Tibial nerve (tissue), 4 donors: ENCODE measurements around the gene BTN1A1.
A peak's percentile ranks its signal among the peaks of the same experiment; 100 is the strongest.

Source experiments
- EP300 ChIP-seq, 2 donors: sonication (generic); formaldehyde crosslinking; IDR thresholded peaks; one replicate each; pipeline ENCODE4 v1.6.1; 2017; ENCODE audit warnings: antibody characterized with exemption in 2 of 2, mild to moderate bottlenecking in 1 of 2
- POLR2A ChIP-seq, 2 donors: fragments of 450-650 bp; IDR thresholded peaks; one replicate each; pipeline ENCODE4 v1.6.1; 2017; ENCODE audit warnings: antibody characterized with exemption in 2 of 2, mild to moderate bottlenecking in 2 of 2, moderate library complexity in 2 of 2
- TF ChIP-seq, protein P1 (sequence below), 5 experiments: fragments of 200-600 bp in 3 of 5; fragments of 450-650 bp in 2 of 5; sonication (generic) in 3 of 5; IDR thresholded peaks; one replicate each; pipeline ENCODE4 v1.5.1; 2016 to 2019; ENCODE audit warnings: antibody characterized with exemption in 5 of 5, mild to moderate bottlenecking in 3 of 5, moderate library complexity in 2 of 5

DNA sequence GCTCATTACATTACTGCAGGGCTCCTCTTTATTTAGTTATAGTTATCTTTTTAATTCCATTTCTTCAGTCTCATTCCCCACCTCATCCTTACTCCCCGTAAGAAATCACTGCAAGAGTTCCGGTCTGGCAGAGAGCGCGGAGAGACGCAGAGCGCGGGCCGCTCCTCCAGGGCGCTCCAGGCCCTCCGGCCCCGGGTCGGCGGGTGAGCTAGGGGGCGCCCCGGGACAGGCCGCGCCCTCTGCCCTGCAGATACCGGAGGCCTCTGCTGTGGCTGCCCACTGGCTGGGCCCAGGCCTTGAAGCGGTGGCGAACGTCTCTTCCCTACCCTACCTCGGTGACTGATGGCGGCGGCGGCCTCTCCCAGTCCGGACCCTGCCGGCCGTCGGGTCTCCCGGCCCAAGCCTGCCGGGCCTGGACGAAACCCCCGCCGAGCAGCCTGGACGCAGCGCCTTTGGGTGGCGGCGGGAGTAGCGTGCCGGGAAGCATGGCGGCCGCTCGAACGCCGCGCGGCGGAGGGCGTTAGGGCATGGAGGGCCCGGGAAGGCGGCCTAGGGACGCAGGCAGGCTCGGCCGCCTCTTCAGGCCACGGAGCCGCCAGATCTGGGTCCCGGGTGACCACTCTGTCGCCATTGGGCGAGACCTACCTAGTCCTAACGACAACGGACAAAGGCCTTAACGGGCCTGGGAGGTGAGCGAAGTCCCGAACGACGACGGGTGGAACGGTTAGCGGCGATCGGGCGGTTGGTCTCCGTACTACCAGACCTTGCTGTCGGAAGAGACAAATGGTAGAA lies 21.7 kb downstream of the BTN1A1 start:
- TF ChIP-seq, protein P1, sequence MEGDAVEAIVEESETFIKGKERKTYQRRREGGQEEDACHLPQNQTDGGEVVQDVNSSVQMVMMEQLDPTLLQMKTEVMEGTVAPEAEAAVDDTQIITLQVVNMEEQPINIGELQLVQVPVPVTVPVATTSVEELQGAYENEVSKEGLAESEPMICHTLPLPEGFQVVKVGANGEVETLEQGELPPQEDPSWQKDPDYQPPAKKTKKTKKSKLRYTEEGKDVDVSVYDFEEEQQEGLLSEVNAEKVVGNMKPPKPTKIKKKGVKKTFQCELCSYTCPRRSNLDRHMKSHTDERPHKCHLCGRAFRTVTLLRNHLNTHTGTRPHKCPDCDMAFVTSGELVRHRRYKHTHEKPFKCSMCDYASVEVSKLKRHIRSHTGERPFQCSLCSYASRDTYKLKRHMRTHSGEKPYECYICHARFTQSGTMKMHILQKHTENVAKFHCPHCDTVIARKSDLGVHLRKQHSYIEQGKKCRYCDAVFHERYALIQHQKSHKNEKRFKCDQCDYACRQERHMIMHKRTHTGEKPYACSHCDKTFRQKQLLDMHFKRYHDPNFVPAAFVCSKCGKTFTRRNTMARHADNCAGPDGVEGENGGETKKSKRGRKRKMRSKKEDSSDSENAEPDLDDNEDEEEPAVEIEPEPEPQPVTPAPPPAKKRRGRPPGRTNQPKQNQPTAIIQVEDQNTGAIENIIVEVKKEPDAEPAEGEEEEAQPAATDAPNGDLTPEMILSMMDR (IDR thresholded peaks at IDR 0.05) = peak in 4 of 5 experiments; percentile 31 to 65 (median 56)
- TF ChIP-seq POLR2A (IDR thresholded peaks at IDR 0.05) (peak; percentile 30 to 32), EP300 (IDR thresholded peaks at IDR 0.05) (peak in 1 of 2 donors; percentile 40)
